DMS79 (cell line): Measurements from ENCODE around the gene SLC9A9.
"Not testable (repeated sequence)": the region's sequence is repeated elsewhere in the genome, so short reads cannot be mapped to it uniquely, and the experiment has no call there.

Experiments used
- DNase-seq: peaks from one replicate; lab custom pipeline; 2025; lab: John Stamatoyannopoulos, UW

Gene SLC9A9

GRCh38 chr3:143695333-143695732, 152.9 kb downstream of the SLC9A9 start:
- DNase-seq, result not testable (repeated sequence)

DNA sequence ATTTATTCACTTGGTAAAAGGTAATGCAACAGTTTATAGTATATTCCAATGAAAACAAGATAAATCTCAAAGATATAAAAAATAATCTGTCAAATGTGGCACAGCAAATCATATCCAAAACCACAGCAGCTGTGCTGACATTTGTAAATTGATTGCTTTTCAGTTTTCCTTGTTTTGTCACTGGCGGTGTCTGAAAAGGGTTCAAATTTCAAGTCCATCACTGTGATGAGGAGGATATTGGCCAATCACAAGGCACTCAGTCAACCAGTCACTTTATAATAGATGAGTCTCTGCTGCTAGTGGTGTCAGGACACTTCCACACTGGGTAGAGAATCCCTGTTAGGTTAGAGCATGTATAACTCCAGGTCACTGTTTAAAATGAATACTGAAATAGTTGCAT, 154.8 kb downstream of the SLC9A9 start:
- no peak for DNase-seq

- DNase-seq, result no peak
Observed at GRCh38 chr3:143686638-143687197, 161.6 kb downstream of the SLC9A9 start.

GRCh38 chr3:143685491-143685890, 162.8 kb downstream of the SLC9A9 start:
- DNase-seq, result no peak

GRCh38 chr3:143677430-143677829, 170.8 kb downstream of the SLC9A9 start:
- no peak for DNase-seq

DNA sequence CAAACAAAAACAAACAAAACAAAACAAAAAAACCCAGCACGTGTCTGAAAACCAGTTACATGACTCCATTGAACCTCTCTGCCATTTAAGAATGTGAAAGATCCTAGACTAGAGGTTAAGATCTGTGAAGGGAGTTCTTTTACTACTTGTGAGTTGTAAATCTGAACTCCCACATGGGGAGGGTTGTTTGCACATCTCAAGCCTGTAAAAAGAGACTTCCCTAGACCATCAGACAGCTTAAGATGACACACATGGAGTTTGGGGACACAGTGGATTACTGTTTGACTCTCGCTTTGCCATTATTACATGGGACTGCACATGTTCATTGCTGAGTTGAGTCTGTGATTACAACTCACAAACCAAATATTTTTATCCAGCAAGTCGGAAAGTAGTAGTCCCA, 171.5 kb downstream of the SLC9A9 start:
- no peak for DNase-seq

DNA sequence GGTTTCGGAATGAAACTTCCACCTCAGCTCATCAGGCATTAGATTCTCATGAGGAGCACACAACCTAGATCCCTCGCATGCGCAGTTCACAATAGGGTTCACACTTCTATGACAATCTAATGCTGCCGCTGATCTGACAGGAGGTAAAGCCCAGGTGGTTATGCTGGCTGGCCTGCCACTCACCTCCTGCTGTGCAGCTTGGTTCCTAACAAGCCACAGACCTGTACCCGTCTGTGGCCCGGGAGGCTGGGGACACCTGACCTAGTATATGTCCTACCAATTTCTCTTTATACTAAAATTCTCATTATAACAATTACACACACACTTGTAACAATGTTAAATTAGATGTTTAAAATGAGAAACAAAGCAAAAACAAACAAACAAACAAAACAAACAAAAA, 172.2 kb downstream of the SLC9A9 start:
- DNase-seq, result no peak

DNA sequence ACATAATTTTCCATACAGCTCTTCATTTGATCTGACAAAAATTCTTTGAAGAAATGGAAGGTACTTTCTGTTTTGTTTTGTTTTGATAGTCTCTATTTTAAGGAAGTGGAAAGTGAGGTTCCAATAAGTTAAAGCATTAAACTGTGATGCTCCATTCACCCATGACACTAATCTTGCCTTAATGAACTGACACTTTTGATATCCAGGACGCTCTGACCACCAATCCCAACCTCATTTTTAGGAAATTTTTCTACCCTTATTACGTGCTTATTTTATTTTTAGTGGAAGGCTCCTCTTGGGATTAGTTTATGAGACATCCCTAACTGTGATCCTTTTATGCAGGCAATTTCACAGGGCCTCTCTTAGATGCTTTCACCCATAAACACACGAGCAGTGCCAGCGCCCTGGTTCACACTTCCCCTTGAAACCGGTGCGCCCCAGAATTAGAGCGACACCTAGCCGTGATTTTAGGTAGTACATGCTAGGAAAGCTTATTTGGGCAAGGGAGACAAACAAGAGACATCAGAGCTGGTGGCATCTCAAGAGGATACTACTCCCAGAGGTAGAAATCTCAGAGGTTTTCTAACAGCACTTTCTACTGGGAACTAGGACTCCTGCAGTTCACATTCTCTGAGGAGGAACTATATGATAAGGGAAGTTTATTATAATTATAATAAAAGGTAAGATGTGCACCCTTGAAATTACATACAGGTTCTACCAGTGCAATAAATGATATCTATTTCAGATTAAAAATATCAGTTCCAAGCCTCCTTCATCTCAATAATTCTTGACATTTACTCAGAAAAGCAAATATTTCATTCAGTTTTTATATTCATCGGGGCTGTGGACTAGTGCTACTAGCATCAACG, 173.9 kb downstream of the SLC9A9 start:
- DNase-seq, result no peak

GRCh38 chr3:143672396-143673165, 175.7 kb downstream of the SLC9A9 start:
- no peak for DNase-seq

GRCh38 chr3:143671626-143672025, 176.6 kb downstream of the SLC9A9 start:
- no peak for DNase-seq

DNA sequence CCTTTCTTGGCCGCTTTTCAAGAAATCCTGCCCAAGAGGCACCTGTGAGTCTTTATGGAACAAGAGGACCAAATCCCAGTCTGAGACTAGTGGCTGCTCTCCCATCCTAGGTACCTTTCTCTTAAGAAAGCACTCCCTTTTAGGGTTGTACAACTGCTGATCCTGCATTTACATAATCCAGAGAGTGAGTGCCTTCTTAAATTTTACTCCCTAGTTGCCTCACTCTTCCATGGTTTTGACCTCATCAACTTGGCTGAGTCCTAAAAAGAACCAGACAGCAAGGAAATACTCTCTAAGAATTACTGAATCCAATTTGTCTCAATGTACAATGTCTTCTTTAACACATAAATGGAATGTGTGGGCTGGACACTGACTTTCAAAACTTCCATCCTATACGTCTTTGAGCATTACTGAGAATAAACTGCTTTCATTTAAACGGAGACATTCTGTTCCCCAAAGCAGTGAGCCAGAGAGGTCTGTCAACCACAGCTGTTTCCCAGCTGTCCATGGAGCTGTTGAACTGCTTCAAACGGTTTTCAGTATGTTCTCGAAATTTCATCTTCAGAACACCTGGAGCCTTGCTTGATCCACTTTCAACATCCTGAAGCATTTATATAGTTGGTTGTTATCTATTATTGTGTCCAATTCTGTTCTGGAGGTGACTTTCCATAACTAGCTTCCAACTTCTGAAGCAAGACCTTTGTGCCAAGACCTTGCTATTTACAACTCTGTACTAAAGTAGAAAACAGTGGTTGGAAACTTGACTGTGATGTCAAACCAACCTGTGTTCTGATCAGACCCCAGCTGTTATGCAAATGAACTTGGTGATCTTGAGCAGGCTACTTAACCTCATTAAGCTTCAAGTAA, 179.1 kb downstream of the SLC9A9 start:
- no peak for DNase-seq

- no peak for DNase-seq
Observed at GRCh38 chr3:143668385-143668784, 179.9 kb downstream of the SLC9A9 start.

- DNase-seq, result no peak
Observed at GRCh38 chr3:143661677-143662076, 186.6 kb downstream of the SLC9A9 start.

- DNase-seq, result no peak
Observed at GRCh38 chr3:143658861-143659260, 189.4 kb downstream of the SLC9A9 start.

- DNase-seq, result no peak
Observed at GRCh38 chr3:143658116-143658515, 190.2 kb downstream of the SLC9A9 start.

DNA sequence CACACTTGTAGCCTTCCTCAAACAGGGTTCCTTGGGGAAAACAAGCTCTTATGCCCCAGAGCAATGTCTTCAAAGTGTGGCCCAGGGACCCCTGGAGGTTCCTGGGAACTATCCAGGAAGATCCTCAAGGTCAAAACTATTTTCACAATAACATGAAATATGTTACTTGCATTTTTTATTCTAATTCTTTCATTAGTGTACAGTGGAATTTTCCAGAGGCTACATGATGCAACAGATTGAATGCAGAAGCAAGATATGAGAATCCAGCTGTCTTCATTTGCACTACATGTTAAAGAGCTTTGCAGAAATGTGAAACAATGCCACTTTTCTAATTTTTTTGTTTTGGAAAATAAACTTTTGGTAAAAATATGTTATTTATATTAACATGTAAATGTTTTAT, 190.9 kb downstream of the SLC9A9 start:
- no peak for DNase-seq

DNA sequence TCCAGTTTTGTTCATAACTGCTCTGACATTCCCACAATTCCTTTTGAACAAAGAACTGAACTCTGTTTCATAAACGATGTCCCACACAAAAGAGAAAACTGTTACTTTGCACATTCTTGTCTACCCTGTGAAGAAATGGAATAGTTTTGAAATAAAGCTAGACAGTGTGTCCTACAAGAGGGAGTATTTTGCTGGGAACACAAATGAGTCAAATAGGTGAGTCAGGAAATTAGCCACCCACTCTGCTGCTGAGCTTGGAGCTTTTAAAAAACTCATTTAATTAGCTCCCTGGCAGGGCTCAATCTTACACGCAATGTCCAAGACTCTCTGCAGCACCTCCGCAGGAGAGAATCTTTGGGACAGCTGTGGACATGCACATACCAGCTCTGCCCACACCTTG, 193.4 kb downstream of the SLC9A9 start:
- DNase-seq, result no peak

GRCh38 chr3:143653935-143654334, 194.3 kb downstream of the SLC9A9 start:
- DNase-seq, result no peak

- DNase-seq, result no peak
Observed at GRCh38 chr3:143653493-143653892, 194.8 kb downstream of the SLC9A9 start.

- no peak for DNase-seq
Observed at GRCh38 chr3:143652118-143652517, 196.2 kb downstream of the SLC9A9 start.

GRCh38 chr3:143650827-143651226, 197.4 kb downstream of the SLC9A9 start:
- DNase-seq, result no peak

- DNase-seq, result no peak
Observed at GRCh38 chr3:143650120-143650519, 198.1 kb downstream of the SLC9A9 start.
